Vagina (tissue), 2 donors: ENCODE data around the gene ST7. TPM values are rescaled to one million over a fixed set of nuclear protein-coding genes. Genes with fewer than 3 reads are reported as not detected.

ENCODE experiments used
- DNase-seq, 2 donors: peaks; one replicate each; pipeline ENCODE4 v3.0.0-alpha.2; 2017; ENCODE audit errors: extremely low spot score in 2 of 2
- H3K27ac ChIP-seq: fragments of 200-600 bp; sonication (generic); one replicate; pipeline ENCODE4 v1.5.1; 2019
- H3K27me3 ChIP-seq: fragments of 200-600 bp; sonication (generic); one replicate; pipeline ENCODE4 v1.5.1; 2019
- H3K36me3 ChIP-seq, 2 donors: fragments of 200-600 bp; sonication (generic); one replicate each; pipeline ENCODE4 v1.5.1; 2017 to 2019
- H3K4me1 ChIP-seq: fragments of 200-600 bp; sonication (generic); one replicate; pipeline ENCODE4 v1.5.1; 2019
- H3K4me3 ChIP-seq, 2 donors: fragments of 200-600 bp; sonication (generic); 1 replicate in 1 of 2; 2 replicates in 1 of 2; pipeline ENCODE4 v1.5.1; 2016 to 2019
- H3K9me3 ChIP-seq: fragments of 200-600 bp; sonication (generic); one replicate; pipeline ENCODE4 v1.5.1; 2019
- POLR2A ChIP-seq, 2 donors: fragments of 450-650 bp; IDR thresholded peaks; one replicate each; pipeline ENCODE4 v1.6.1; 2017; ENCODE audit warnings: antibody characterized with exemption in 2 of 2, mild to moderate bottlenecking in 2 of 2, moderate library complexity in 2 of 2
- POLR2AphosphoS5 ChIP-seq, 2 donors: sonication (generic); formaldehyde crosslinking; IDR thresholded peaks; one replicate each; pipeline ENCODE4 v1.9.0; 2017; ENCODE audit warnings: antibody characterized with exemption in 2 of 2, mild to moderate bottlenecking in 2 of 2, low read depth in 1 of 2; ENCODE audit not compliant: insufficient read depth in 1 of 2
- intact Hi-C: fragments of 100-400 bp; cut with DNase I; formaldehyde crosslinking; loops from one replicate; pipeline ENCODE4 v1.15.1; 2023
- total RNA-seq: library from RNA; depleted of rRNA; stranded (reverse); fragments of >200 nt; gene quantifications from one replicate; pipeline ENCODE4 v1.2.3, GENCODE V29; 2016
- TF ChIP-seq, protein P1 (sequence below), 3 experiments: fragments of 450-650 bp in 2 of 3; fragments of 200-600 bp in 1 of 3; sonication (generic) in 1 of 3; IDR thresholded peaks; one replicate each; pipeline ENCODE4 v1.5.1; 2017 to 2019; ENCODE audit warnings: antibody characterized with exemption in 3 of 3, mild to moderate bottlenecking in 2 of 3, moderate library complexity in 2 of 3

Gene ST7
- total RNA-seq, 1 donor from 2014 or later = 15.2 TPM

DNA sequence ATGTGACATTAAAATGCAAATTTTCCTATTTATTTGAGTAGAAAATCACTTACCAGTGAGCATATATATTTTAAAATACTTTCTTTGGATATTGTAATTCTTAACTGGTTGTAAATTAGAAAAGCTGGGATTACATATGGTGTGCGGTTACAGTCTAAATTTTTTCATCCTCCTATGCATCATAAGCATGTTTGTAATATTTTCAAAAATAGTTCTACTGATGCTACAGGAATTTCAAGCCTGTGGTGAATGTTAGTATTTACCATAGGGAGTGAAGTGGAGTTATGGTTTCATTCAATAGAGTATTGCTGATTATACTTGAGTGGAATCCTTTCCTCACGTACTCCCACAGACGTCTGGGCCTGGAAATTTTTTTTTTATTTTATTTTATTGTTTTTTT is 34.6 kb upstream of the ST7 start:
- H3K4me1 ChIP-seq = no peaks in the 10 kb centered on the region
- H3K4me3 ChIP-seq = no peak overlapping the region
- DNase-seq = no peak
- no peak overlapping the region for H3K27ac ChIP-seq
- intact Hi-C loops = no loop called here
- no peaks in the 10 kb centered on the region for H3K27me3 ChIP-seq
- TF ChIP-seq POLR2AphosphoS5 (IDR thresholded peaks at IDR 0.05; ENCODE audit: insufficient read depth in 1 of 2, low read depth in 1 of 2) = no peak
- TF ChIP-seq, protein P1, sequence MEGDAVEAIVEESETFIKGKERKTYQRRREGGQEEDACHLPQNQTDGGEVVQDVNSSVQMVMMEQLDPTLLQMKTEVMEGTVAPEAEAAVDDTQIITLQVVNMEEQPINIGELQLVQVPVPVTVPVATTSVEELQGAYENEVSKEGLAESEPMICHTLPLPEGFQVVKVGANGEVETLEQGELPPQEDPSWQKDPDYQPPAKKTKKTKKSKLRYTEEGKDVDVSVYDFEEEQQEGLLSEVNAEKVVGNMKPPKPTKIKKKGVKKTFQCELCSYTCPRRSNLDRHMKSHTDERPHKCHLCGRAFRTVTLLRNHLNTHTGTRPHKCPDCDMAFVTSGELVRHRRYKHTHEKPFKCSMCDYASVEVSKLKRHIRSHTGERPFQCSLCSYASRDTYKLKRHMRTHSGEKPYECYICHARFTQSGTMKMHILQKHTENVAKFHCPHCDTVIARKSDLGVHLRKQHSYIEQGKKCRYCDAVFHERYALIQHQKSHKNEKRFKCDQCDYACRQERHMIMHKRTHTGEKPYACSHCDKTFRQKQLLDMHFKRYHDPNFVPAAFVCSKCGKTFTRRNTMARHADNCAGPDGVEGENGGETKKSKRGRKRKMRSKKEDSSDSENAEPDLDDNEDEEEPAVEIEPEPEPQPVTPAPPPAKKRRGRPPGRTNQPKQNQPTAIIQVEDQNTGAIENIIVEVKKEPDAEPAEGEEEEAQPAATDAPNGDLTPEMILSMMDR (IDR thresholded peaks at IDR 0.05) = no peak
- TF ChIP-seq POLR2A (IDR thresholded peaks at IDR 0.05) = no peak
- no peaks in the 10 kb centered on the region for H3K9me3 ChIP-seq
- H3K36me3 ChIP-seq = peaks cover 0 to 31% of the 10 kb centered on the region in 2 donors

GRCh38 chr7:116920359-116920758 is 32.9 kb upstream of the ST7 start:
- intact Hi-C loops = no loop called here
- Histone ChIP-seq H3K27ac (no peak overlapping the region), H3K4me1 (no peaks in the 10 kb centered on the region), H3K36me3 (peaks cover 0 to 26% of the 10 kb centered on the region in 2 donors), H3K9me3 (no peaks in the 10 kb centered on the region), H3K4me3 (no peak overlapping the region), H3K27me3 (no peaks in the 10 kb centered on the region)
- no peak for DNase-seq
- no peak for TF ChIP-seq POLR2A (IDR thresholded peaks at IDR 0.05)
- TF ChIP-seq POLR2AphosphoS5 (IDR thresholded peaks at IDR 0.05; ENCODE audit: insufficient read depth in 1 of 2, low read depth in 1 of 2) = no peak
- TF ChIP-seq, protein P1 (IDR thresholded peaks at IDR 0.05) = no peak

DNA sequence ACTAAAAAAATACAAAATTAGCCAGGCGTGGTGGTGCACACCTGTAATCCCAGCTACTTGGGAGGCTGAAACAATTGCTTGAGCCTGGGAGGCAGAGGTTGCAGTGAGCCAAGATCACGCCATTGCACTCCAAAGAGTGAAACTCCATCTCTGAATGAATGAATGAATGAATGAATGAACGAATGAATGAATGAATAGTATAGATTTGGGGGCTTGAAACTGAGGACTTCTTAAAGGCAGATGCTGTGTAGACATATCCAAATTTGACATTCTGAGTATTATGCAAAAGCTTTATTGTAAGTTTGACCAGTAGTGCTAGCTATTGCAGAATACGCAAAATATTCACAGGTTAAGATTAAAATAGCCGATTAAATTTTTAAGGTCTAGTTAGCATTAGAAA is 30.8 kb upstream of the ST7 start:
- intact Hi-C loops = no loop called here
- Histone ChIP-seq H3K9me3 (no peaks in the 10 kb centered on the region), H3K36me3 (peaks cover 0 to 9% of the 10 kb centered on the region in 2 donors), H3K4me1 (no peaks in the 10 kb centered on the region), H3K27me3 (no peaks in the 10 kb centered on the region), H3K27ac (no peak overlapping the region), H3K4me3 (no peak overlapping the region)
- TF ChIP-seq, protein P1 (IDR thresholded peaks at IDR 0.05) = no peak
- TF ChIP-seq POLR2A (IDR thresholded peaks at IDR 0.05) (no peak), POLR2AphosphoS5 (IDR thresholded peaks at IDR 0.05; ENCODE audit: insufficient read depth in 1 of 2, low read depth in 1 of 2) (no peak)
- no peak for DNase-seq

- TF ChIP-seq, protein P1 (IDR thresholded peaks at IDR 0.05) = no peak
- TF ChIP-seq POLR2AphosphoS5 (IDR thresholded peaks at IDR 0.05; ENCODE audit: insufficient read depth in 1 of 2, low read depth in 1 of 2) (no peak), POLR2A (IDR thresholded peaks at IDR 0.05) (no peak)
- H3K36me3 ChIP-seq = no peaks in the 10 kb centered on the region
- H3K27me3 ChIP-seq = no peaks in the 10 kb centered on the region
- intact Hi-C loops = no loop called here
- H3K4me1 ChIP-seq = no peaks in the 10 kb centered on the region
- no peak for DNase-seq
- H3K9me3 ChIP-seq = no peaks in the 10 kb centered on the region
- no peak overlapping the region for H3K27ac ChIP-seq
- H3K4me3 ChIP-seq = no peak overlapping the region
Measured at GRCh38 chr7:116924741-116925140, 28.6 kb upstream of the ST7 start.

GRCh38 chr7:116929021-116929420 is 24.3 kb upstream of the ST7 start:
- Histone ChIP-seq H3K36me3 (no peaks in the 10 kb centered on the region), H3K4me3 (no peak overlapping the region), H3K27ac (no peak overlapping the region), H3K9me3 (no peaks in the 10 kb centered on the region), H3K27me3 (no peaks in the 10 kb centered on the region), H3K4me1 (no peaks in the 10 kb centered on the region)
- TF ChIP-seq, protein P1 (IDR thresholded peaks at IDR 0.05) = no peak
- TF ChIP-seq POLR2AphosphoS5 (IDR thresholded peaks at IDR 0.05; ENCODE audit: insufficient read depth in 1 of 2, low read depth in 1 of 2) = no peak
- intact Hi-C loops = no loop called here
- DNase-seq = no peak
